Esophagus (tissue), 2 donors: ENCODE data around the gene HHATL. TPM values are rescaled to one million over a fixed set of nuclear protein-coding genes. Genes with fewer than 3 reads are reported as not detected.

ENCODE experiments used
- H3K27ac ChIP-seq, 2 donors: one replicate each; pipeline ENCODE4 v1.5.1; 2013; ENCODE audit warnings: low read depth in 2 of 2, mild to moderate bottlenecking in 2 of 2, inconsistent platforms in 1 of 2, low read length in 1 of 2, moderate library complexity in 1 of 2
- H3K27me3 ChIP-seq, 2 donors: one replicate each; pipeline ENCODE4 v1.6.1; 2013; ENCODE audit warnings: low read length in 2 of 2, control low read depth in 1 of 2, mild to moderate bottlenecking in 1 of 2; ENCODE audit not compliant: insufficient read depth in 2 of 2, control insufficient read depth in 1 of 2
- H3K36me3 ChIP-seq, 2 donors: one replicate each; pipeline ENCODE4 v1.6.1; 2013; ENCODE audit warnings: low read length in 1 of 2; ENCODE audit not compliant: control insufficient read depth in 2 of 2, insufficient read depth in 2 of 2
- H3K4me1 ChIP-seq, 2 donors: one replicate each; pipeline ENCODE4 v1.6.1; 2013; ENCODE audit warnings: low read length in 1 of 2; ENCODE audit not compliant: control insufficient read depth in 2 of 2, insufficient read depth in 2 of 2
- H3K4me3 ChIP-seq, 2 donors: one replicate each; pipeline ENCODE4 v1.5.1; 2013; ENCODE audit warnings: low read length in 2 of 2, mild to moderate bottlenecking in 2 of 2, low read depth in 1 of 2, moderate library complexity in 1 of 2
- H3K9me3 ChIP-seq, 2 donors: one replicate each; pipeline ENCODE4 v1.6.1; 2013; ENCODE audit warnings: mild to moderate bottlenecking in 2 of 2, low read depth in 1 of 2, low read length in 1 of 2, moderate library complexity in 1 of 2; ENCODE audit not compliant: control insufficient read depth in 2 of 2, insufficient read depth in 1 of 2
- whole genome bisulfite sequencing, 2 donors: extraction: QIAGEN DNeasy Blood & Tissue Kit; methylation state at CpG; one replicate each; pipeline ENCODE4 v1.1.7; 2013; 5-methylcytosine and 5-hydroxymethylcytosine counted together
- polyA plus RNA-seq, 2 donors: library from polyadenylated mRNA; stranded (reverse); fragments of 200-250 nt; gene quantifications; one replicate each; pipeline ENCODE4 v1.2.3, GENCODE V29; 2013
- donor health status: healthy with polysubstance abuse.
- donor health status: Bipolar disorder and iron deficiency.

The HHATL gene
- polyA plus RNA-seq, 2 donors: 0.12 to 0.41 TPM

DNA sequence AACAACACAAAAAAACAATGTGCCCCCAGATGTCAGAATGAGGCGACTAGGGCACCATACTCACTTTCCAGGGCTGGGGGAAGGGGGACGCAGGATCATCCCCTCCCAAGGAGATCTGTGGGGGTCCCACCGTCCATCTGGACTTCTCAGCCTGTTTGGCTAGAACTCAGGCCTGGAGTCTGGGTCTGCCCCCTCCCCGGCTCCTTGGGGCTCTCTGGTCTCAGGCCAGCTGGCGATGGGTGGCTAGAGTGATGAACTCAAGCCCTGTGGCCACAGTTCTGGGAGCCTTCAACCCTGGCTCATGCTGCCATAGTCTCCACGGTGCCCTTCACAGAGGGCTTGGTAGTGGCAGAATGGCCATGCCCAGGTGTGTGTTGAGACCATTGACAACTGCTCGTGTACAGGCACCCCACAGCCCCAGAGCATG, 35.5 kb downstream of the HHATL start:
- WGBS, 2 donors: 57 to 67% methylated on average over 7 of the region's 7 CpGs
- peaks cover 0 to 2% of the 10 kb centered on the region in 2 donors for H3K9me3 ChIP-seq
- no peaks in the 10 kb centered on the region for H3K36me3 ChIP-seq
- peaks cover 4 to 6% of the 10 kb centered on the region in 2 donors for H3K4me1 ChIP-seq
- no peak overlapping the region for H3K4me3 ChIP-seq
- no peak overlapping the region for H3K27ac ChIP-seq
- no peaks in the 10 kb centered on the region for H3K27me3 ChIP-seq

DNA sequence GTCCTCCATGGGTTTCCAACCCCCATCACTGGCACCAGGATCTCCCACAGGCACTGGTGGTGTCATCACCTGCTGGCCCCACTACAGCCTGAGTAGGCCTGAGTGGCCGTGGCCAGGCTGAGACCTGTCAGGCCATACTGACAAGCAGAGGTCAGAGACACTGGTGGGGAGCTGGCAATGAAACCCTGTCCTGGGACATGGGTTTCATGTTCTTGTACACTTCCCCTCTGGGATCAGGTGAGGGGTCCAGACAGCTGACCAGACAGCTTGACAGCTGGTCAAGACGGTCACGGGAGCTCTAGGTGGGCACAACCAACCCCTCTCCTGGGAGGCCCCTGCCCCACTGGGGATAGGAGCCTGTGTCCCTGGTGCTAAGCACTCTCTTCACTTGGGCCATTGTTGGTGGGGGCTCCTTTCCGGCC, 36.0 kb downstream of the HHATL start:
- Histone ChIP-seq H3K27me3 (no peaks in the 10 kb centered on the region), H3K36me3 (no peaks in the 10 kb centered on the region), H3K27ac (no peak overlapping the region), H3K4me1 (peaks cover 4 to 6% of the 10 kb centered on the region in 2 donors), H3K9me3 (peaks cover 0 to 2% of the 10 kb centered on the region in 2 donors), H3K4me3 (no peak overlapping the region)
- 80 to 82% methylated on average over 4 of the region's 4 CpGs for WGBS, 2 donors

DNA sequence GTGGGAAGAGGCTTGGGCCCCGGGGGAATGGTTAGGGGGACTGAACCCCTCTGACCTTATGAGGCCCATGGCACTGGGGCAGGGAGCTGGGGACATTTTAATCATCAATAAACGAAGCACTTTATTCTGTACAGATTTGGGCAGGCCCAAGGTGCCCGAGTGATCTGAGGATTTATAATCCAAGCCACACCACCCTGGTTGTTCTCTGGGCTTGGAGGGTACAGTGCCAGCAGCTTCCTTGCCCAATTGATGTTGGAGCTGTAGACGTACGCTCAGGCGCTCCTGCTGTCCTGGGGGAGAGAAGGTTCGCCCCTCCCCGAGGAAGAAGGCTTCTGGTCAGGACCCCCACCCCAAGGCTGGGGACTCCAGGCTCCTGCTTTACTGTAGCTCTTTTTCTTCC, 36.6 kb downstream of the HHATL start:
- no peak overlapping the region for H3K27ac ChIP-seq
- no peaks in the 10 kb centered on the region for H3K36me3 ChIP-seq
- no peaks in the 10 kb centered on the region for H3K27me3 ChIP-seq
- no peak overlapping the region for H3K4me3 ChIP-seq
- 59 to 65% methylated on average over 8 of the region's 8 CpGs for WGBS, 2 donors
- H3K9me3 ChIP-seq: peaks cover 0 to 2% of the 10 kb centered on the region in 2 donors
- peaks cover 4 to 6% of the 10 kb centered on the region in 2 donors for H3K4me1 ChIP-seq

DNA sequence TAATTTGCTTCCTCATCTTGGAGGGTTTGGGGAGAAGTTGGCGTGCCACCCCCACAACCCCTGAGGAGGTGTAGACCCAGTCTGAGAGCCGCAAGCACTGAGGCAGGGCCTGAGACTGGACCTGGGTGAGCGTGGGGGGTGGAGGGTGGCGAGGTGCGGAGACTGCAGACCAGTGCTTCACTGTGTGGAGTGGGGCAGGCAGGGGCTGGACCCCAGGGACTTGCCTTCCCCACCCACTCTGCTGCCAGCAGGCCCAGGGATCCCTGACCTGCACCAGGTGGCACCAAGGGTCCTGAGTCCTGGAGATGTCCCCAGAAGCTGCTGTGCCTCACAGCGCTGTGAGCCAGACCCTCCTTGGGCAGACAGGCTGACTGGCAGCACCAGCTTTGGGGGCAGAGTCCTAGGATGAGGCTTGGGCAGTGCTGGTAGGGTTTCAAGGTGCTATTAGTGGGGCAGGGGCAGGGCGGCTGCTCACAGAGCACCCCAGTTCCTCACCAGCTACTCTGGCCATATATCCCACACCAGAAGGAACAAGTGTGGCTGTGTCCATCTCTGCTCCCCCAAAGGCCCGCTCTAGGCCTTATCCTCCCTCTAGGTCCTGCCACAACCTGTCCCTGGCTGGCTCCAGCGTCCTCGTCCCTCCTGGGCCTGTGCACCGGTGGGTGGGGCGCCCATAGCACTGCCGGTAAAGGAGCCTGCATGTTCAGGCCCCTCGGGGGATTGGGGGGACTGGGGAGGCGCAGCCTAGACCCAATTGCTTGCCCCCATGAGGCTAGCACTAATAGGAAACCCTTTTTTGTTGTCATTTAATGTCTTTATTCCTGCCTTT, 37.3 kb downstream of the HHATL start:
- H3K4me1 ChIP-seq: peaks cover 6 to 7% of the 10 kb centered on the region in 2 donors
- WGBS, 2 donors: 65 to 74% methylated on average over 15 of the region's 15 CpGs
- no peaks in the 10 kb centered on the region for H3K36me3 ChIP-seq
- H3K27ac ChIP-seq: peak overlapping the region in 1 of 2 donors; percentile 6
- no peak overlapping the region for H3K4me3 ChIP-seq
- H3K9me3 ChIP-seq: peaks cover 0 to 2% of the 10 kb centered on the region in 2 donors
- no peaks in the 10 kb centered on the region for H3K27me3 ChIP-seq

DNA sequence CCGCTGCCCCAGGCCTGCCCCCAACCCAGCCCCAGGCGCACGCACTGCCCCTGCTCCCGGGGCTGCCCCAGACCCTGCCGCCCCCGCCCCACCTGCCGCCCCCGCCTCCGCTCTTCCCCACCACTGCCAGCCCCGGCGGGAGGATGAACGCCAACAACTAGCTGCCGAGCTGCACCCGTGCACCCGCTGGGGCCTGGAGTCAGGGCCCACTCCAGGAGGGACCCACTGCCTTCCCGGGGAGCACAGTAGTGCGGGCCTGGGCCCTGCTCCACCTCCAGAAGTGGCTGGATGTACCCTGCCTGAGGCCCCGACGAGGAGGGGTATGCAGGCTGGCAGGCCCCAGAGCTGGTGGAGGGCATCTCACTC, 38.2 kb downstream of the HHATL start:
- Histone ChIP-seq H3K36me3 (no peaks in the 10 kb centered on the region), H3K9me3 (peaks cover 0 to 2% of the 10 kb centered on the region in 2 donors), H3K27me3 (no peaks in the 10 kb centered on the region), H3K4me1 (peaks cover 6 to 11% of the 10 kb centered on the region in 2 donors), H3K27ac (no peak overlapping the region), H3K4me3 (no peak overlapping the region)
- WGBS, 2 donors: 81 to 82% methylated on average over 19 of the region's 19 CpGs

DNA sequence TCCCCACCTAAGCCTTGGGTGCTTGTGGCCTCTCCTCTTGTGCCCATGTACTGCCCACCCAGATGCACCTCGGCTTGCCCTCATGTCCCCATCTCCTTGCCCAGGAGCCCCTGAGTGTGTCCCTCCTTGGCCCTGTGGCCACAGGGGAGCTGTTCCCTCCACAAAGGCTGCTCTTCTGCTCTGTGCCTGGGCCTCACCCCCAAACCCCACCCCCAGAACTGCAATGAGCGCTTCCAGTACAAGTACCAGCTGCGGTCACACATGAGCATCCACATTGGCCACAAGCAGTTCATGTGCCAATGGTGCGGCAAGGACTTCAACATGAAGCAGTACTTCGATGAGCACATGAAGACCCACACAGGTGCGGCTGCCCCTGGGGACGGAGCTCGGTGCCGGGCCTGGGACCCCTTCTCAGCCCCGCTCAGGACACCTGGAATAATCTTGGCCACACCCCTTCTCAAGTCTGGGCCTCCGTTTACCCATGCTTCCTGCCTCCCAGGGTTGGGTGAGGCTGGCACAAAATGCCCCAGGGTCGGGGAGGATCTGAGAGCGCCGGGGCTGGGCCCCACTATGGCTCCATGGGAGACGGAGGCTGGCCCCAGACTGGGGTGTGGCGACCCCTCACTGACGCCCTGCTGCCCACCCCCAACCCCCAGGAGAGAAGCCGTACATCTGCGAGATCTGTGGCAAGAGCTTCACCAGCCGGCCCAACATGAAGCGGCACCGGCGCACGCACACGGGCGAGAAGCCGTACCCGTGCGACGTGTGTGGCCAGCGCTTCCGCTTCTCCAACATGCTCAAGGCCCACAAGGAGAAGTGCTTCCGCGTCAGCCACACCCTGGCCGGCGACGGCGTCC, 38.8 kb downstream of the HHATL start:
- no peaks in the 10 kb centered on the region for H3K27me3 ChIP-seq
- WGBS, 2 donors: 86 to 87% methylated on average over 37 to 38 of the region's 38 CpGs
- no peak overlapping the region for H3K27ac ChIP-seq
- no peaks in the 10 kb centered on the region for H3K36me3 ChIP-seq
- peaks cover 6 to 11% of the 10 kb centered on the region in 2 donors for H3K4me1 ChIP-seq
- H3K4me3 ChIP-seq: no peak overlapping the region
- peaks cover 0 to under 1% of the 10 kb centered on the region in 2 donors for H3K9me3 ChIP-seq

DNA sequence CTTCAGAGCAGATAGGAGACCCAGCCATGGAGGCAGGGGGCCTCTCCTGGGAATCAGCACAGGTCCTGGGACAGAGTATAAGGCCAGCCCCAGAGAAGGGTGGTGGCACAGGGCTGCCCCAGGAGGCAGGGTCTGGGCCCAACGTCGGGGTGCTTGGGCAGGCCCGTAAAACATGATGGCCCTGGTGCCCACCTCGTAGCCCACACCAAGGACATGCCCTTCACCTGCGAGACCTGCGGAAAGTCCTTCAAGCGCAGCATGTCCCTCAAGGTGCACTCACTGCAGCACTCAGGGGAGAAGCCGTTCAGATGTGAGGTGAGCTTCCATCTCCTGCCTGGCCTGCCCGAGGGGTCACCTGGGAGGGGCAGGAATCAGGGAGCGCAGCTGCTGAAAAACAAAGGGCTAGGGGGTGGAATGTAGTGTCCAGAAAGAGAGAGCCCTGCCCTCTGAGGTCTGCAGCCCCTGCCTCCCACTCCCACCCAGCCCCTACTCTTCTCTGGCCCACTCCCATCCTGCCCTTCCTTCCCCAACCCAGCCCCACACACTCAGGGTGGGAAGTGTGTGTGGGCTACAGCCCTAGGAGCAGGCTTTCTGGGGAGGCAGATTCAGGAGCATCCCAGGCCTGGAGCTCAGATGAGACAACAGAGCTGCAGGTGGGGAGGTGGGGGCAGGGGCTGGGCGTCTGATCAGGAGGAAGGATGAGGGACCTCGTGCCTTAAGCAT, 39.6 kb downstream of the HHATL start:
- no peaks in the 10 kb centered on the region for H3K9me3 ChIP-seq
- WGBS, 2 donors: 83 to 88% methylated on average over 11 to 12 of the region's 12 CpGs
- H3K4me1 ChIP-seq: peaks cover 6 to 13% of the 10 kb centered on the region in 2 donors
- H3K36me3 ChIP-seq: peaks cover 0 to 5% of the 10 kb centered on the region in 2 donors
- H3K4me3 ChIP-seq: no peak overlapping the region
- H3K27ac ChIP-seq: no peak overlapping the region
- H3K27me3 ChIP-seq: no peaks in the 10 kb centered on the region

DNA sequence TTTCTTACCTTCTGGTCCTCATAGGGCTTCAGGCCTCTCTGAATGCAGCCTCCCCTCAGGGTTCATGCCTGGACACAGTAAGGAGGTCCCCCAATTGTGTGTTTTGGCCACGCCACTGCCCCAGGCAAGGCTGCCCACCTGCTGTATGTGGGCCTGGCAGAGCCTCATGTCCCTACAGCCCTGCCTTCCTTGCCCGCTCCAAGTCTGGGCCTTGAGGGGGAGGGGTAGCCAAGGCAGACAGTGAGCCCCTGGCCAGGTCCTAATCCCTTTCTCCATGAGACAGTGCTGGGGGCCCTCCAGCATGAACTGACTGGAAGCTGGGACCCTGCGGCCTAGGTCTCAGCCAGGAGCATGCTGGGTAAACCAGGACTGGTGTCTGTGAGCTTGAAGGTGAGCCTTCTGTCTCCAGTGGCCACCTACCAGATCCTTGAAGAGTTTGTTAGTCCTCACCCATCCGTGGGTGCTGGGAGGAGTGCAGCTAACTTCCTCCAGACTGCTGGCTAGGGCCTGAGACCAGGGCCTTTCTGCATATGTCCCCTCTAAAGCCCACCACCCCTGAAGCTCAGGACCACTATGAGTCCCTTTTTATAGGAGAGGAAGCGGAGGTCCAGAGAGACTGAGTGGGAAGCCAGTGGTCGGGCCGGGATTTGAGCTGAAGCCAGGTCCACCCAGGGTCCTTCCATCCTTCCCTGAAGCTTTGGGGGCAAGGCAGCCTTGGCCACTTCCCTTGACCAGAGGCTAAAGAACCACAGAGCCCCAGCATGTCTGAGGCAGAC, 40.4 kb downstream of the HHATL start:
- no peaks in the 10 kb centered on the region for H3K27me3 ChIP-seq
- H3K27ac ChIP-seq: no peak overlapping the region
- H3K9me3 ChIP-seq: no peaks in the 10 kb centered on the region
- H3K36me3 ChIP-seq: peaks cover 0 to 5% of the 10 kb centered on the region in 2 donors
- WGBS, 2 donors: 85 to 87% methylated on average over 7 of the region's 7 CpGs
- H3K4me1 ChIP-seq: peaks cover 6 to 16% of the 10 kb centered on the region in 2 donors
- H3K4me3 ChIP-seq: no peak overlapping the region
